Activated T-cell treated with anti-CD3 and anti-CD28 coated beads, Interleukin-2, amount 50 U/mL, for 24 hours (primary cell): ENCODE results near the gene B3GALNT1.

Source experiments
- DNase-seq: peaks from one replicate; pipeline ENCODE4 v3.0.0-alpha.2; 2020
- H3K27ac Mint-ChIP-seq: 2 replicates; pipeline ENCODE4 v1.8.0; 2020; ENCODE audit warnings: mild to moderate bottlenecking, mixed read lengths
- H3K27me3 Mint-ChIP-seq: 2 replicates; pipeline ENCODE4 v1.8.0; 2020; ENCODE audit warnings: mixed read lengths
- H3K36me3 Mint-ChIP-seq: 2 replicates; pipeline ENCODE4 v1.8.0; 2020; ENCODE audit warnings: low read depth, mixed read lengths
- H3K4me1 Mint-ChIP-seq: 2 replicates; pipeline ENCODE4 v1.8.0; 2020; ENCODE audit warnings: low read depth, mixed read lengths
- H3K4me3 Mint-ChIP-seq: 2 replicates; pipeline ENCODE4 v1.8.0; 2020; ENCODE audit warnings: mild to moderate bottlenecking, moderate library complexity, mixed read lengths
- H3K9me3 Mint-ChIP-seq: 2 replicates; pipeline ENCODE4 v1.8.0; 2020; ENCODE audit warnings: mixed read lengths

The B3GALNT1 gene

GRCh38 chr3:161104561-161105551, at the start of gene B3GALNT1:
TSS of gene B3GALNT1 (minus strand) at chr3:161105349. CDS start at chr3:161086754, 18,595 bp downstream.
- Mint-ChIP-seq H3K9me3 (no peaks in the 10 kb centered on the region), H3K4me3 (peak within 1 kb of the TSS; percentile 52), H3K4me1 (peaks cover 8% of the 10 kb centered on the region), H3K36me3 (no peaks in the 10 kb centered on the region), H3K27ac (no peak within 1 kb of the TSS), H3K27me3 (peaks cover 50% of the 10 kb centered on the region)
- peak; percentile 51 for DNase-seq

- no peak overlapping the region for H3K27ac Mint-ChIP-seq
These were observed 48.3 kb upstream of the B3GALNT1 start for GRCh38 chr3:161153480-161153879.

DNA sequence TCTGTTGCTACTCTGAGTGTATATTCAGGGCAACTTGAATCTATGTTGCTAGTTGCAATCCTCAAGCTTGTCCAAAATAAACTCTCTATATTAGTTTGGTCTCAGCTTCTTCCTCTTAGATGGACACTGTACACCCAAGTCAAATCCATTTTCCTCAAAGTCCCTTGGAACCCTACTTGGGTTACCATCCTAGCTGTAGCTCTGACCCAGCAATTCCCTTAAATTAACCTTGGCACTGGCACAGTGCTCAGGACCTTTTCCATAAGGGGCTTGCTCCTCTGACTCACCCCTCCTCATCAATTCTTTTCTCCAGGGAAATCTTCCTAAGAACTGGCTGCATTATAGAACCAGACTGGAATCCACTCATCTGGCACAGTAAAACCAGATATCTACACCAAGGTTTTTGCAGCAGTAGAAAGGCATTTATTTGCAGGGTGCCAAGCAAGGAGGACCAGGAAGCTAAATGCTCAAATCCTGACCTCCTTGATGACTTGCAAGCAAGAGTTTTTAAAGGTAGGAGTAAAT, 44.9 kb upstream of the B3GALNT1 start:
- no peak overlapping the region for H3K4me3 Mint-ChIP-seq
- no peaks in the 10 kb centered on the region for H3K9me3 Mint-ChIP-seq
- peaks cover 16% of the 10 kb centered on the region for H3K27me3 Mint-ChIP-seq
- H3K4me1 Mint-ChIP-seq = no peaks in the 10 kb centered on the region
- DNase-seq = no peak
- H3K27ac Mint-ChIP-seq = no peak overlapping the region
- no peaks in the 10 kb centered on the region for H3K36me3 Mint-ChIP-seq

More at GRCh38 chr3:161153480-161153879, 48.3 kb upstream of the B3GALNT1 start:
- H3K9me3 Mint-ChIP-seq = no peaks in the 10 kb centered on the region
- H3K27me3 Mint-ChIP-seq = peaks cover 10% of the 10 kb centered on the region
- H3K4me3 Mint-ChIP-seq = no peak overlapping the region
- no peaks in the 10 kb centered on the region for H3K36me3 Mint-ChIP-seq
- DNase-seq = no peak
- no peaks in the 10 kb centered on the region for H3K4me1 Mint-ChIP-seq

GRCh38 chr3:161149529-161149928, 44.4 kb upstream of the B3GALNT1 start:
- DNase-seq = no peak
- Mint-ChIP-seq H3K9me3 (no peaks in the 10 kb centered on the region), H3K27me3 (peaks cover 16% of the 10 kb centered on the region), H3K36me3 (no peaks in the 10 kb centered on the region), H3K27ac (no peak overlapping the region), H3K4me3 (no peak overlapping the region), H3K4me1 (no peaks in the 10 kb centered on the region)

- Mint-ChIP-seq H3K9me3 (no peaks in the 10 kb centered on the region), H3K4me1 (no peaks in the 10 kb centered on the region), H3K36me3 (no peaks in the 10 kb centered on the region), H3K27ac (no peak overlapping the region), H3K4me3 (no peak overlapping the region), H3K27me3 (peaks cover 16% of the 10 kb centered on the region)
- DNase-seq = no peak
These were observed 43.8 kb upstream of the B3GALNT1 start for GRCh38 chr3:161148832-161149475.

GRCh38 chr3:161142486-161142885, 37.3 kb upstream of the B3GALNT1 start:
- H3K4me1 Mint-ChIP-seq = no peaks in the 10 kb centered on the region
- DNase-seq = no peak
- peaks cover 5% of the 10 kb centered on the region for H3K27me3 Mint-ChIP-seq
- H3K4me3 Mint-ChIP-seq = no peak overlapping the region
- no peak overlapping the region for H3K27ac Mint-ChIP-seq
- no peaks in the 10 kb centered on the region for H3K9me3 Mint-ChIP-seq
- H3K36me3 Mint-ChIP-seq = no peaks in the 10 kb centered on the region

DNA sequence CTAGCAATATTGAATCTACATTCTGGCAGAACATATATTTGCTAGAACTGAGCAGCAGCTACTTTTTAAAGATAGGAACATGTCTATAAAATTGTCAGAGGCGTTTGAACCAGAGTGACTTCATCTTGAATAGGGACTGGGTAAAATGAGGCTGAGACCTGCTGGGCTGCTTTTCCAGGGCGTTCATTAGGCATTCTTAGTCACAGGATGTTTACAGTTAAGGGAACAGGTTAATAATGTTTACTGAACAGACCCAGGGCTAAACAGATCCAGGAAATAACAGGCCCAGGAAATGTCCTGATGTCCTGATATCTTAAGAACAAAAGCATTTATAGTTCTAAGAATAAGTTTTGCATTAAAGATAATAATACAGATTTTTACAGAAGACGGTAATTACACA, 34.5 kb upstream of the B3GALNT1 start:
- DNase-seq = no peak
- Mint-ChIP-seq H3K4me1 (no peaks in the 10 kb centered on the region), H3K27ac (no peak overlapping the region), H3K36me3 (no peaks in the 10 kb centered on the region), H3K9me3 (no peaks in the 10 kb centered on the region), H3K27me3 (no peaks in the 10 kb centered on the region), H3K4me3 (no peak overlapping the region)

DNA sequence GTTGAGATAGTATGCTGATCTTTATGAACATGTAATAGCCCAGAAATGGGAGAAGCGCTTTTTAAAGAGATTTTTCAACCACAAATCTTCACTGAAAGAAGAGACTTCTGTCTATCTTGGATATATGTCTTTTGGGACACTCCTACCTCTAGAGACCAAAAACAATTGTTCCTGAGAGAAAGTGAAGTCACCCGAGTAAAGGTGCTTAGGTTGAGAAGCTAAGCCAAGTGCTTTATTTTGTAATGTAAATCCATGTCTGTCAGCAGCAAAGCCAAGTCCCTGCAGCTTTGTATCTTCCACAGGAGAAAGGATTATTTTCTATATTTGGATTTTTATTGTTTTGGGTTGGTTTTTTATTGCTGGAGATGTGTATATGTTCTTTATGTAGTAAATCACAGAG, 32.1 kb upstream of the B3GALNT1 start:
- Mint-ChIP-seq H3K9me3 (no peaks in the 10 kb centered on the region), H3K4me3 (no peak overlapping the region), H3K36me3 (no peaks in the 10 kb centered on the region), H3K4me1 (no peaks in the 10 kb centered on the region), H3K27ac (no peak overlapping the region), H3K27me3 (no peaks in the 10 kb centered on the region)
- no peak for DNase-seq

DNA sequence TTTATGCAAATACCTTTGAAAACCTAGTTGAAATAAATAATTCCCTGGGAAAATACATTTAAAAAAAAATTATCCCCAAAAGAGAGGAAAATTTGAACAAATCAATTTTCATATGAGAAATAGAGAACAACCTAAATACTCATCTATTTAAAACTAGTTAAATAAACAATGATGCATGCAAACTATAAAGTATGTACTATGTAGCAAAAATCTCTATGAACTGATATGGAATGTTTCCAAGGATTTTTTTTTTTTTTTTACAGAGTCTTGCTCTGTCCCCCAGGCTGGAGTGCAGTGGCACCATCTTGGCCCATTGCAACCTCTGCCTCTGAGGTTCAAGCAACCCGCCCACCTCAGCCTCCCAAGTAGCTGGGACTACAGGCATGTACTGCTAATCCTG, 27.2 kb upstream of the B3GALNT1 start:
- H3K27ac Mint-ChIP-seq = no peak overlapping the region
- peaks cover 2% of the 10 kb centered on the region for H3K27me3 Mint-ChIP-seq
- no peaks in the 10 kb centered on the region for H3K9me3 Mint-ChIP-seq
- DNase-seq = no peak
- H3K36me3 Mint-ChIP-seq = no peaks in the 10 kb centered on the region
- H3K4me1 Mint-ChIP-seq = no peaks in the 10 kb centered on the region
- H3K4me3 Mint-ChIP-seq = no peak overlapping the region

- H3K27me3 Mint-ChIP-seq = peaks cover 10% of the 10 kb centered on the region
- H3K4me1 Mint-ChIP-seq = no peaks in the 10 kb centered on the region
- peaks cover 12% of the 10 kb centered on the region for H3K9me3 Mint-ChIP-seq
- DNase-seq = no peak
- H3K36me3 Mint-ChIP-seq = no peaks in the 10 kb centered on the region
- no peak overlapping the region for H3K27ac Mint-ChIP-seq
- no peak overlapping the region for H3K4me3 Mint-ChIP-seq
These were observed 21.3 kb upstream of the B3GALNT1 start for GRCh38 chr3:161126495-161126894.

DNA sequence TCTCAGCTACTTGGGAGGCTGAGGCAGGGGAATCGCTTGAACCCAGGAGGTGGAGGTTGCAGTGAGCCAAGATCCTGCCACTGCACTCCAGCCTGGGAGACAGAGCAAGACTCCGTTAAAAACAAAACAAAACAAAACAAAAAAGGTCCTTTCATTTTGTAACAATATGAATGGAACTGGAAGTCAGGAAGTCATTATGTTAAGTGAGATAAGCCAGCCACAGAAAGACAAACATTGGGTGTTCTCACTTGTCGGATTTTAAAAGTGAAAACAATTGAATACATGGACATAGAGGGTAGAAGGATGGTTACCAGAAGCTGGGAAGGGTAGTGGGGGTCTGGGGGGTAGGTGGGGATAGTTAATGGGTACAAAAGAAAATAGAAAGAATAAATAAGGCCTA, 12.5 kb upstream of the B3GALNT1 start:
- Mint-ChIP-seq H3K4me3 (no peak overlapping the region), H3K27me3 (peaks cover 23% of the 10 kb centered on the region)

DNA sequence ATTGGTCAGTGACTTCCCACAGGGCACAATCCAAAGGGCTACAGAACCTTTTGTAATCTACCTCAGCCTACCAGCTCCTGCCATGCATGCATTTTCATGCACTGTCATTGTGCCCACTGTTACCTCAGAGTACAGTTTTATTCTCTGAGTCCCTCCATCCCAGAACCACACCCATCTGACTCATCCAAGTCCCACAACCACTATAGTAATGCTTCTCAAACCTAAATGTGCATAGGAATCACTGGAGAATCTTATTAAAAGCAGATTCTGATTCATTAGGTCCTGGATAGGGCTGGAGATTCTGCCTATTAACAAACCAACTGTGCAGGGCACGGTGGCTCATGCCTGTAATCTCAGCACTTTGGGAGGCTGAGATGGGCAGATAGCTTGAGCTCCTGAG, 3.7 kb upstream of the B3GALNT1 start:
- no peaks in the 10 kb centered on the region for H3K36me3 Mint-ChIP-seq
- H3K27ac Mint-ChIP-seq = no peak overlapping the region
- H3K9me3 Mint-ChIP-seq = no peaks in the 10 kb centered on the region
- peaks cover 8% of the 10 kb centered on the region for H3K4me1 Mint-ChIP-seq
- peaks cover 58% of the 10 kb centered on the region for H3K27me3 Mint-ChIP-seq
- H3K4me3 Mint-ChIP-seq = no peak overlapping the region
- no peak for DNase-seq

More for the DNA sequence above, 12.5 kb upstream of the B3GALNT1 start:
- H3K36me3 Mint-ChIP-seq = no peaks in the 10 kb centered on the region
- peaks cover 30% of the 10 kb centered on the region for H3K9me3 Mint-ChIP-seq
- no peaks in the 10 kb centered on the region for H3K4me1 Mint-ChIP-seq
- no peak overlapping the region for H3K27ac Mint-ChIP-seq
- DNase-seq = no peak

DNA sequence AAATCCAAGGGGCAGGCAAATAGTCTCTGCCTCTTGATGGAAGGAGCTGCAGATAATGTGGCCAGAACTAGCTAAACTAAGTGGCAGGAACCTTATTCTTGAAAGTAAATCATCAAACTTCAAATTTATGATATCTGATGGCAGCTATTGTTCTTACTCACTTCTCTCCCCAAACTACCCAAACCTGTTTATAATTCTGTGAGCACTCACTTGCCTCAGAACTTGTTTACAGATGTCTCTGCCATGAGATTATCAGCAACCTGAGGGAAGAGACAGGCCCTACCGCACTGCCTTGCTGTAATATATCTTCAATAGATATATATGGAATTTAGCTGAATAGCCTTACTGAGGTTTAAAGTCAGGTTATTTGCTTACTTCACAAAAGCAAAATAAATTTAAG, 2.2 kb upstream of the B3GALNT1 start:
- Mint-ChIP-seq H3K27ac (no peak overlapping the region), H3K27me3 (peaks cover 62% of the 10 kb centered on the region)

DNA sequence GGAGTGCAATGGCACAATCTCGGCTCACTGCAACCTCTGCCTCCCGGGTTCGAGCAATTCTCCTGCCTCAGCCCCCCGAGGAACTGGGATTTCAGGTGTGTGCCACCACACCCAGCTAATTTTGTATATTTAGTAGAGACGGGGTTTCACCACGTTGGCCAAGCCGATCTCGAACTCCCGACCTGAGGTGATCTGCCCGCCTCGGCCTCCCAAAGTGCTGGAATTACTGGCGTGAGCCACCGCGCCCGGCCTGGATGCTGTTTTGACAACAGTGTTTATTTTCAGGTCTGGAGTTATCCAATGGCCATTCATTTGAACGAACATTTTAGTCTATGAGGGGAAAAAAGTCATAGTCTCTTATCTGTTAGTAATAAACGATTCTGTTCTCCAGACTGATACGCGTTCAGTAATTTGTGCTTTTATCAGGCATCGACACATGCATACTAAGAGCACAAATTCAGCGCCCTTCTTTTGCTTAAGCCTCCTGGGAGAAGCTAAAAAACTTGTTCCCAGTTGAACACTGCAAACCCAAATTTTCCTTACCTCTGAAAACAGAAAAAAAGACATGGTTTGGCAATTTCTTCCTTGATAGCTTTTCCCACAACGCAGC, 1.3 kb downstream of the B3GALNT1 start:
- H3K9me3 Mint-ChIP-seq = no peaks in the 10 kb centered on the region
- no peak overlapping the region for H3K4me3 Mint-ChIP-seq
- H3K27ac Mint-ChIP-seq = no peak overlapping the region
- peaks cover 8% of the 10 kb centered on the region for H3K4me1 Mint-ChIP-seq
- no peak for DNase-seq
- peaks cover 46% of the 10 kb centered on the region for H3K27me3 Mint-ChIP-seq
- no peaks in the 10 kb centered on the region for H3K36me3 Mint-ChIP-seq

More for the DNA sequence above, 2.2 kb upstream of the B3GALNT1 start:
- Mint-ChIP-seq H3K4me1 (peaks cover 8% of the 10 kb centered on the region), H3K9me3 (no peaks in the 10 kb centered on the region), H3K4me3 (no peak overlapping the region), H3K36me3 (no peaks in the 10 kb centered on the region)
- no peak for DNase-seq
